SH-SY5Y (cell line): ENCODE data around the gene PSME1.

Source experiments
- GATA2 ChIP-seq: IDR thresholded peaks from 2 replicates; pipeline ENCODE4 v1.6.1; 2011; ENCODE audit warnings: mild to moderate bottlenecking, low read depth, low read length
- GATA3 ChIP-seq: IDR thresholded peaks from 2 replicates; pipeline ENCODE4 v1.6.1; 2011; ENCODE audit warnings: low read depth, mild to moderate bottlenecking, low read length, moderate library complexity

GRCh38 chr14:24172871-24173281 lies 36.9 kb downstream of the PSME1 start:
- peak; percentile 50 for TF ChIP-seq GATA2
- TF ChIP-seq GATA3: no peak
